ENCODE measurements around the gene MRPS6.

MRPS6 gene

GRCh38 chr21:34055615-34056014, 17.8 kb upstream of the MRPS6 start:
- Histone ChIP-seq H3K27me3 (ENCODE audit: insufficient read depth, low read length, poor library complexity) (no peaks in the 10 kb centered on the region), H3K27ac (ENCODE audit: low read length) (no peak overlapping the region), H3K4me3 (ENCODE audit: low read depth in 1 of 2, low read length in 2 of 2) (no peak overlapping the region), H3K9me3 (ENCODE audit: insufficient read depth, low read length, severe bottlenecking) (no peaks in the 10 kb centered on the region), H4K20me1 (ENCODE audit: insufficient read depth, low read length) (no peaks in the 10 kb centered on the region), H2AFZ (ENCODE audit: low read depth, low read length) (no peak overlapping the region), H3K4me1 (ENCODE audit: insufficient read depth, low read length) (no peaks in the 10 kb centered on the region), H3K79me2 (ENCODE audit: insufficient read depth, low read length) (no peaks in the 10 kb centered on the region), H3K9ac (ENCODE audit: low read depth, low read length) (no peak overlapping the region), H3K4me2 (ENCODE audit: insufficient read depth, low read length) (no peak overlapping the region), H3K36me3 (ENCODE audit: insufficient read depth, low read length) (no peaks in the 10 kb centered on the region)
- ATAC-seq (ENCODE audit: insufficient read depth, low read depth) = no peak
- DNase-seq = no peak
- TF ChIP-seq CTCF (IDR thresholded peaks at IDR 0.05; ENCODE audit: borderline replicate concordance, extremely low read depth, low read length, poor library complexity, severe bottlenecking) (no peak), EZH2 (IDR thresholded peaks at IDR 0.05; ENCODE audit: borderline replicate concordance, low read depth, low read length, severe bottlenecking) (no peak)

- no peaks in the 10 kb centered on the region for H3K36me3 ChIP-seq (ENCODE audit: insufficient read depth, low read length)
- H3K4me2 ChIP-seq (ENCODE audit: insufficient read depth, low read length) = no peak overlapping the region
- H2AFZ ChIP-seq (ENCODE audit: low read depth, low read length) = no peak overlapping the region
- H3K27me3 ChIP-seq (ENCODE audit: insufficient read depth, low read length, poor library complexity) = no peaks in the 10 kb centered on the region
- no peak for TF ChIP-seq EZH2 (IDR thresholded peaks at IDR 0.05; ENCODE audit: borderline replicate concordance, low read depth, low read length, severe bottlenecking)
- TF ChIP-seq CTCF (IDR thresholded peaks at IDR 0.05; ENCODE audit: borderline replicate concordance, extremely low read depth, low read length, poor library complexity, severe bottlenecking) = no peak
- no peak overlapping the region for H3K9ac ChIP-seq (ENCODE audit: low read depth, low read length)
- H3K79me2 ChIP-seq (ENCODE audit: insufficient read depth, low read length) = no peaks in the 10 kb centered on the region
- DNase-seq (peak; percentile 33), ATAC-seq (ENCODE audit: insufficient read depth, low read depth) (peak; percentile 73)
- no peak overlapping the region for H3K27ac ChIP-seq (ENCODE audit: low read length)
- peaks cover 2% of the 10 kb centered on the region for H3K9me3 ChIP-seq (ENCODE audit: insufficient read depth, low read length, severe bottlenecking)
- no peaks in the 10 kb centered on the region for H3K4me1 ChIP-seq (ENCODE audit: insufficient read depth, low read length)
- H3K4me3 ChIP-seq (ENCODE audit: low read depth in 1 of 2, low read length in 2 of 2) = no peak overlapping the region
- H4K20me1 ChIP-seq (ENCODE audit: insufficient read depth, low read length) = no peaks in the 10 kb centered on the region
These were observed 11.4 kb upstream of the MRPS6 start for GRCh38 chr21:34061983-34062382.

GRCh38 chr21:34065027-34065426, 8.4 kb upstream of the MRPS6 start:
- Histone ChIP-seq H3K4me2 (ENCODE audit: insufficient read depth, low read length) (no peak overlapping the region), H4K20me1 (ENCODE audit: insufficient read depth, low read length) (no peaks in the 10 kb centered on the region), H3K4me3 (ENCODE audit: low read depth in 1 of 2, low read length in 2 of 2) (no peak overlapping the region), H3K9ac (ENCODE audit: low read depth, low read length) (no peak overlapping the region), H3K27ac (ENCODE audit: low read length) (no peak overlapping the region), H2AFZ (ENCODE audit: low read depth, low read length) (no peak overlapping the region), H3K36me3 (ENCODE audit: insufficient read depth, low read length) (no peaks in the 10 kb centered on the region), H3K27me3 (ENCODE audit: insufficient read depth, low read length, poor library complexity) (no peaks in the 10 kb centered on the region), H3K9me3 (ENCODE audit: insufficient read depth, low read length, severe bottlenecking) (peaks cover 2% of the 10 kb centered on the region), H3K79me2 (ENCODE audit: insufficient read depth, low read length) (no peaks in the 10 kb centered on the region), H3K4me1 (ENCODE audit: insufficient read depth, low read length) (no peaks in the 10 kb centered on the region)
- no peak for TF ChIP-seq EZH2 (IDR thresholded peaks at IDR 0.05; ENCODE audit: borderline replicate concordance, low read depth, low read length, severe bottlenecking)
- TF ChIP-seq CTCF (IDR thresholded peaks at IDR 0.05; ENCODE audit: borderline replicate concordance, extremely low read depth, low read length, poor library complexity, severe bottlenecking) = no peak
- DNase-seq (no peak), ATAC-seq (ENCODE audit: insufficient read depth, low read depth) (no peak)

GRCh38 chr21:34071683-34072082, 1.7 kb upstream of the MRPS6 start:
- H3K4me1 ChIP-seq (ENCODE audit: insufficient read depth, low read length) = peaks cover 34% of the 10 kb centered on the region
- TF ChIP-seq CTCF (IDR thresholded peaks at IDR 0.05; ENCODE audit: borderline replicate concordance, extremely low read depth, low read length, poor library complexity, severe bottlenecking) = no peak
- no peak for TF ChIP-seq EZH2 (IDR thresholded peaks at IDR 0.05; ENCODE audit: borderline replicate concordance, low read depth, low read length, severe bottlenecking)
- DNase-seq = no peak
- H3K79me2 ChIP-seq (ENCODE audit: insufficient read depth, low read length) = peaks cover 32% of the 10 kb centered on the region
- no peaks in the 10 kb centered on the region for H3K27me3 ChIP-seq (ENCODE audit: insufficient read depth, low read length, poor library complexity)
- no peak overlapping the region for H3K27ac ChIP-seq (ENCODE audit: low read length)
- H3K4me3 ChIP-seq (ENCODE audit: low read depth in 1 of 2, low read length in 2 of 2) = no peak overlapping the region
- peaks cover 20% of the 10 kb centered on the region; the same call in 1 of the 2 replicates for H4K20me1 ChIP-seq (ENCODE audit: insufficient read depth, low read length)
- no peak overlapping the region for H2AFZ ChIP-seq (ENCODE audit: low read depth, low read length)
- ATAC-seq (ENCODE audit: insufficient read depth, low read depth) = no peak
- H3K9ac ChIP-seq (ENCODE audit: low read depth, low read length) = no peak overlapping the region
- H3K36me3 ChIP-seq (ENCODE audit: insufficient read depth, low read length) = peaks cover 23% of the 10 kb centered on the region
- no peaks in the 10 kb centered on the region for H3K9me3 ChIP-seq (ENCODE audit: insufficient read depth, low read length, severe bottlenecking)
- no peak overlapping the region for H3K4me2 ChIP-seq (ENCODE audit: insufficient read depth, low read length)
